HEK293T (cell line): ENCODE measurements around the gene NSMCE3.

Experiments
- CTCF ChIA-PET: fragments of 350-600 bp; formaldehyde crosslinking; extraction: SDS; loops from one replicate; lab custom pipeline; 2021; ENCODE audit warnings: antibody characterized with exemption, inconsistent platforms; lab: Yijun Ruan, JAX
- POLR2A ChIA-PET: fragments of 350-600 bp; formaldehyde crosslinking; extraction: SDS; loops from one replicate; lab custom pipeline; 2020; ENCODE audit warnings: antibody characterized with exemption, inconsistent platforms; lab: Yijun Ruan, JAX
- DNase-seq: peaks from one replicate; pipeline ENCODE4 v3.0.0; 2012; ENCODE audit warnings: mixed read lengths; ENCODE audit errors: extremely low spot score
- ARNT ChIP-seq: fragments of 450-650 bp; IDR thresholded peaks from 2 replicates; pipeline ENCODE4 v1.6.1; 2017; ENCODE audit warnings: mild to moderate bottlenecking
- BHLHE40 ChIP-seq: fragments of 450-650 bp; IDR thresholded peaks from 2 replicates; pipeline ENCODE4 v1.6.1; 2016; ENCODE audit warnings: mild to moderate bottlenecking, moderate library complexity, borderline replicate concordance
- CTBP1 ChIP-seq: fragments of 450-650 bp; IDR thresholded peaks from 2 replicates; pipeline ENCODE4 v1.6.1; 2016; ENCODE audit warnings: borderline replicate concordance
- ELF4 ChIP-seq: fragments of 450-650 bp; IDR thresholded peaks from 2 replicates; pipeline ENCODE4 v1.6.1; 2017; ENCODE audit warnings: antibody characterized with exemption
- FOXA1 ChIP-seq: fragments of 450-650 bp; IDR thresholded peaks from 2 replicates; pipeline ENCODE4 v1.6.1; 2016; ENCODE audit warnings: mild to moderate bottlenecking
- FOXK2 ChIP-seq: fragments of 450-650 bp; IDR thresholded peaks from 2 replicates; pipeline ENCODE4 v1.6.1; 2016; ENCODE audit warnings: mild to moderate bottlenecking
- FOXM1 ChIP-seq: fragments of 450-650 bp; IDR thresholded peaks from 2 replicates; pipeline ENCODE4 v1.6.1; 2017; ENCODE audit warnings: mild to moderate bottlenecking, borderline replicate concordance
- HDGF ChIP-seq: fragments of 450-650 bp; IDR thresholded peaks from 2 replicates; pipeline ENCODE4 v1.6.1; 2017; ENCODE audit warnings: antibody characterized with exemption, borderline replicate concordance
- L3MBTL2 ChIP-seq: fragments of 450-650 bp; conservative IDR thresholded peaks from 2 replicates; pipeline ENCODE4 v1.6.1; 2016; ENCODE audit warnings: mild to moderate bottlenecking
- LEF1 ChIP-seq: fragments of 450-650 bp; IDR thresholded peaks from 2 replicates; pipeline ENCODE4 v1.6.1; 2017; ENCODE audit warnings: mild to moderate bottlenecking, borderline replicate concordance
- NFRKB ChIP-seq: fragments of 450-650 bp; IDR thresholded peaks from 2 replicates; pipeline ENCODE4 v1.6.1; 2016; ENCODE audit warnings: mild to moderate bottlenecking, moderate library complexity
- SP1 ChIP-seq: fragments of 450-650 bp; IDR thresholded peaks from 2 replicates; pipeline ENCODE4 v1.6.1; 2017
- SUZ12 ChIP-seq: fragments of 450-650 bp; IDR thresholded peaks from 2 replicates; pipeline ENCODE4 v1.6.1; 2016; ENCODE audit warnings: mild to moderate bottlenecking
- TARDBP ChIP-seq: fragments of 450-650 bp; IDR thresholded peaks from 2 replicates; pipeline ENCODE4 v1.6.1; 2016
- ZNF384 ChIP-seq: fragments of 450-650 bp; IDR thresholded peaks from 2 replicates; pipeline ENCODE4 v1.6.1; 2016
- TF ChIP-seq, protein P1 (sequence below): fragments of 450-650 bp; IDR thresholded peaks from 2 replicates; pipeline ENCODE4 v1.6.1; 2016

The NSMCE3 gene

DNA sequence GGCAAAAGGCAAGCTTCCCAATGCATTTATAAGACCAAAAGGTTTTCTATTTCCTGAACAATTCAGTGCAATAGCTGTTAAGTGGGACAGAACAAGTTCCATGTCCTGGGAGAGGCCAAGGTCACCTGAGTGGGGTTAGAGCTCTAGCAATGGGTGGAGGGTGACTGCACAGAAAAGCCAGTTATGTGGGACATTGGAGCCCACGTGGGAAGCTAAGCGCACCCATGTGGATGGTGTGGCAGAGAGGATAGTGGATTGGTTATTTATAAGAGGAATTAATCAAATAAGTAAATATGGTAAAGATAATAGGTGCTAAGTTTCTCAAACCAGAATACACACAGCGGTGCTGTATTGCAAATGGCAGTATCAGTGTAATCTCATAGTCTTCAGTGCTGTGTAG lies 6.3 kb downstream of the NSMCE3 start:
- DNase-seq = no peak
- no peak for TF ChIP-seq HDGF
- no peak for TF ChIP-seq FOXK2
- TF ChIP-seq BHLHE40 = no peak
- TF ChIP-seq FOXM1 = no peak
- no peak for TF ChIP-seq ZNF384
- TF ChIP-seq TARDBP = no peak
- no peak for TF ChIP-seq CTBP1
- no peak for TF ChIP-seq FOXA1
- ChIA-PET POLR2A (no interaction called here), CTCF (no interaction called here)

- no peak for DNase-seq
- ChIA-PET POLR2A (no interaction called here), CTCF (no interaction called here)
- TF ChIP-seq ELF4 (no peak), FOXA1 (no peak), NFRKB (no peak), L3MBTL2 (no peak), ZNF384 (no peak), FOXM1 (no peak), CTBP1 (no peak), FOXK2 (no peak), LEF1 (no peak), TARDBP (no peak), ARNT (no peak), BHLHE40 (no peak), HDGF (no peak), SP1 (no peak), SUZ12 (no peak)
- TF ChIP-seq, protein P1, sequence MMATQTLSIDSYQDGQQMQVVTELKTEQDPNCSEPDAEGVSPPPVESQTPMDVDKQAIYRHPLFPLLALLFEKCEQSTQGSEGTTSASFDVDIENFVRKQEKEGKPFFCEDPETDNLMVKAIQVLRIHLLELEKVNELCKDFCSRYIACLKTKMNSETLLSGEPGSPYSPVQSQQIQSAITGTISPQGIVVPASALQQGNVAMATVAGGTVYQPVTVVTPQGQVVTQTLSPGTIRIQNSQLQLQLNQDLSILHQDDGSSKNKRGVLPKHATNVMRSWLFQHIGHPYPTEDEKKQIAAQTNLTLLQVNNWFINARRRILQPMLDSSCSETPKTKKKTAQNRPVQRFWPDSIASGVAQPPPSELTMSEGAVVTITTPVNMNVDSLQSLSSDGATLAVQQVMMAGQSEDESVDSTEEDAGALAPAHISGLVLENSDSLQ = no peak
Observed at GRCh38 chr15:29262738-29263137, 6.9 kb downstream of the NSMCE3 start.

DNA sequence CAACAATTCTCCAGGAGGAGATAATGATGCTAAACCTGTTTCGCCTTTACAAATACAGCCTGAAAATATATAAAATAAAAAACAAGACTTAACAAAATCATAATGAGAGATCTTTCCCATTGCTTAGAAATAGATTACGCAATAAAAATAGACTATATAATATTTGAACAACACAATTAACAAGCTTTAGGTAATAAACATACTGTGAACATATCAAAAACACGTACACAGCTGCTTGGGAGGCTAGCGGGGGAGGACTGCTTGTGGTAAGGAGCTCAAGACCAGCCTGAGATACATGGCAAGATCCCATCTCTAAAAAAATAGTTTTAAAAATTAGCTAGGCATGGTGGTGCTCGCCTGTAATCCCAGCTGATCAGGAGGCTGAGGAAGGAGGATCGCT lies 8.7 kb downstream of the NSMCE3 start:
- no peak for DNase-seq
- ChIA-PET CTCF (no interaction called here), POLR2A (interaction anchor here (1.0 kb wide), 1 partner anchor 8 kb away, joined by 4 read pairs; the partner anchor contains the start of gene NSMCE3)
- TF ChIP-seq LEF1 (no peak), SUZ12 (no peak), ZNF384 (no peak), FOXA1 (no peak), ARNT (no peak), FOXK2 (no peak), ELF4 (no peak), SP1 (no peak), HDGF (no peak), L3MBTL2 (no peak), TARDBP (no peak), FOXM1 (no peak), NFRKB (no peak), CTBP1 (no peak), BHLHE40 (no peak)
- TF ChIP-seq, protein P1 = no peak

GRCh38 chr15:29259233-29259632 lies 10.4 kb downstream of the NSMCE3 start:
- DNase-seq = no peak
- CTCF ChIA-PET = interaction anchor here (0.8 kb wide), 1 partner anchor 157 kb away, joined by 3 read pairs; no protein-coding TSS in a partner anchor
- POLR2A ChIA-PET = interaction anchor here (0.7 kb wide), 1 partner anchor 10 kb away, joined by 3 read pairs; no protein-coding TSS in a partner anchor
- TF ChIP-seq FOXK2 (no peak), LEF1 (no peak), NFRKB (no peak), L3MBTL2 (no peak), CTBP1 (no peak), ELF4 (no peak), HDGF (no peak), SUZ12 (no peak), ZNF384 (no peak), FOXM1 (no peak)
- TF ChIP-seq, protein P1 = no peak

- CTCF ChIA-PET = interaction anchor here (0.6 kb wide), 1 partner anchor 689 kb away, joined by 3 read pairs; no protein-coding TSS in a partner anchor
- DNase-seq = no peak
- TF ChIP-seq SUZ12 (no peak), ELF4 (no peak), ARNT (no peak), FOXA1 (no peak), ZNF384 (no peak), FOXK2 (no peak), NFRKB (no peak), FOXM1 (no peak), SP1 (no peak), CTBP1 (no peak), TARDBP (no peak), BHLHE40 (no peak), LEF1 (no peak), HDGF (no peak), L3MBTL2 (no peak)
- TF ChIP-seq, protein P1 = no peak
- POLR2A ChIA-PET = no interaction called here
Observed at GRCh38 chr15:29252234-29252633, 17.4 kb downstream of the NSMCE3 start.

GRCh38 chr15:29244544-29244943 lies 25.1 kb downstream of the NSMCE3 start:
- CTCF ChIA-PET = no interaction called here
- POLR2A ChIA-PET = no interaction called here
- TF ChIP-seq CTBP1 (no peak), ELF4 (no peak), L3MBTL2 (no peak), ZNF384 (no peak), SP1 (no peak), BHLHE40 (no peak), NFRKB (no peak), ARNT (no peak), FOXK2 (no peak), FOXM1 (no peak), FOXA1 (no peak), TARDBP (no peak), SUZ12 (no peak), LEF1 (no peak), HDGF (no peak)
- TF ChIP-seq, protein P1 = no peak
- no peak for DNase-seq
